Mononuclear cell (primary cell): ENCODE results near the gene ALOX12B. TPM values are rescaled to one million over a fixed set of nuclear protein-coding genes. Genes with fewer than 3 reads are reported as not detected.

Experiments used
- H3K27me3 ChIP-seq: 2 replicates; pipeline ENCODE4 v1.6.0; 2011; ENCODE audit warnings: low read length, control low read depth; ENCODE audit not compliant: insufficient read depth
- H3K4me1 ChIP-seq: 2 replicates; pipeline ENCODE4 v1.5.1; 2011; ENCODE audit warnings: mild to moderate bottlenecking, low read length, control low read depth; ENCODE audit not compliant: insufficient read depth
- H3K4me3 ChIP-seq: 2 replicates; pipeline ENCODE4 v1.5.1; 2011; ENCODE audit warnings: mild to moderate bottlenecking, low read length, moderate library complexity
- H3K9me3 ChIP-seq: 2 replicates; pipeline ENCODE4 v1.5.1; 2011; ENCODE audit warnings: low read depth, mild to moderate bottlenecking, control low read depth, low read length
- total RNA-seq: library from RNA; depleted of rRNA; stranded (reverse); fragments of >200 nt; gene quantifications from one replicate; pipeline ENCODE4 v1.2.3, GENCODE V29; 2012

ALOX12B gene
- total RNA-seq, 1 donor: not detected

DNA sequence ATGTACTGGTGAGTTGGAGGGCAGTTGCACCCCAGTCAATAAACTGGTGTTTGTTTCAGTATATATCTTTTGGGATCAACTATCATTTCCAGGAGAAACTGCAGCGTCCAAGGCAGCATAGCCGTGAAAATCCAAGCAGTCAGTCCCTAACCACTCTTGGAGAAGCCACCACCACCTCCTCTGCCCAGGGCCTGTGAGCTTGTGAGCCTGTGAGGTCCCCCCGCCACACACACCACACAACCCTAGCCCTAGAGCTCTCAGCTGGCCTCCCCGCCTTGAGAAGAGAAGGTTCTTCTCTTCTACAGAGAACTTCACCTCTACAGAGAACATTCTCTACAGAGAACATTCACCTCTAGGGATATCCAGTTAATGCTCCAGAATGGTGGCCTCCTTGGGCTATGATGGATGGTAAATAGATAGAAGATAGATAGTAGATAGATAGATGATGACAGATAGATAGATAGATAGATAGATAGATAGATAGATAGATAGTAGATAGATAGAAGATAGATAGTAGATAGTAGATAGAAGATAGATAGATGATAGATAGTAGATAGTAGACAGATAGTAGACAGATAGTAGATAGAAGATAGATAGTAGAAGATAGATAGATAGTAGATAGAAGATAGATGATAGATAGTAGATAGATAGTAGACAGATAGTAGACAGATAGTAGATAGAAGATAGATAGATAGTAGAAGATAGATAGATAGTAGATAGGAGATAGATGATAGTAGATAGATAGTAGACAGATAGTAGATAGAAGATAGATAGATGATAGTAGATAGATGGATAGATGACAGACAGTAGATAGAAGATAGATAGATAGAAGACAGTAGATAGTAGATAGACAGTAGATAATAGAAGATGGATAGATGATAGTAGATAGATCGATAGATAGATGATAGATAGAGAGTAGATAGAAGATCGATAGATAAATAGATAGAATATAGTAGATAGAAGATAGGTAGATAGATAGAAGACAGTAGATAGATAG, 35.0 kb downstream of the ALOX12B start:
- Histone ChIP-seq H3K27me3 (no peaks in the 10 kb centered on the region), H3K4me1 (peaks cover 31% of the 10 kb centered on the region), H3K9me3 (no peaks in the 10 kb centered on the region), H3K4me3 (no peak overlapping the region)

DNA sequence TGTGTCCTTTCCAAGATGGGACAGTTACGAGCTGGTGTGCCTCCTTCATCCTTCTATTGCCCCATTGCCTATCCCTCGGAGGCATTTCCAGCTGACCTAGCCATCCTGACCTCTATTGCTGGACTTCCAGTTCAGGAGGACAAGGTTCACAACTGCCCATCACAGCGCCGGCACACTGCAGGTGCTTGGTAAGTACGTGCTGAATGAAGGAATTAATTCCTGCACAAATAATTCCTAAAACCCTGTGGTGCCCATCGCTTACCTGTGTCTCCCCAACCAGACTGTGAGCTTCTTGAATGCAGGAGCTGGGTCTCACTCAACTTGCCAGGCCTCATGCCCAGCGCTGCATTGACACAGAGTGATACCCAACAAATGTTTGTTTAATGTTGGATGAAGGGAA, 35.7 kb downstream of the ALOX12B start:
- Histone ChIP-seq H3K4me1 (peaks cover 24% of the 10 kb centered on the region), H3K4me3 (no peak overlapping the region), H3K27me3 (no peaks in the 10 kb centered on the region), H3K9me3 (no peaks in the 10 kb centered on the region)

DNA sequence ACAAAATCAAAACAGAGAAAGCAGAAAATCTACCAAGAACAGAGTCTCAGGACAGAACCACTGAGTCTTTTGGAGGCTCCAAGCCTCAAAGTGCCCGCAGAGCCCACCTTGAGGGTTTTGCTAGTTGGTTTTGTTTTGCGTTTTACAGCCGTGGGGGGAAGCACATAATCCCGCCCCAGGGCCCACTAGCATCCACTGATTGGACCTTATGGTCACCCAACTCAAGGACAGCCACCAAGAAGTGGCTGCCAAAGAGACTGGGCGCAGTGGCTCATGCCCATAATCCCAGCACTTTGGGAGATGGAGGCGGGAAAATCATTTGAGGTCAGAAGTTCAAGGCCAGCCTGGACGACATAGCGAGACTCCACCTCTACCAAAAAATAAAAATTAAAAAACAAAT, 38.8 kb downstream of the ALOX12B start:
- no peaks in the 10 kb centered on the region for H3K4me1 ChIP-seq
- no peaks in the 10 kb centered on the region for H3K9me3 ChIP-seq
- H3K27me3 ChIP-seq: no peaks in the 10 kb centered on the region
- H3K4me3 ChIP-seq: no peak overlapping the region

DNA sequence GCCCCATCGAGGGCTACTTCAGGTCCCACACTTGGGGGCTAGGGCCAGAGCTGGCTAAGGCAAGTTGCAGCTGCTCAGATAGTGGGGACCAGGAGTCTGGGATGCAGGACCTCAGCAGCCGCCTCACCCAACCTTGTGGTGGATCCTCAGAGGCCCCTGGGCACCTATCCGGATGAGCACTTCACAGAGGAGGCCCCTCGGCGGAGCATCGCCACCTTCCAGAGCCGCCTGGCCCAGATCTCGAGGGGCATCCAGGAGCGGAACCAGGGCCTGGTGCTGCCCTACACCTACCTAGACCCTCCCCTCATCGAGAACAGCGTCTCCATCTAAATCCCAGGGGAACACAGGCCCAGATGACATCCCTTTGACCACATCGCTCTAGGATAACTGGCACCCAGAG, 39.3 kb downstream of the ALOX12B start:
- Histone ChIP-seq H3K4me3 (no peak overlapping the region), H3K4me1 (no peaks in the 10 kb centered on the region), H3K9me3 (no peaks in the 10 kb centered on the region), H3K27me3 (no peaks in the 10 kb centered on the region)

DNA sequence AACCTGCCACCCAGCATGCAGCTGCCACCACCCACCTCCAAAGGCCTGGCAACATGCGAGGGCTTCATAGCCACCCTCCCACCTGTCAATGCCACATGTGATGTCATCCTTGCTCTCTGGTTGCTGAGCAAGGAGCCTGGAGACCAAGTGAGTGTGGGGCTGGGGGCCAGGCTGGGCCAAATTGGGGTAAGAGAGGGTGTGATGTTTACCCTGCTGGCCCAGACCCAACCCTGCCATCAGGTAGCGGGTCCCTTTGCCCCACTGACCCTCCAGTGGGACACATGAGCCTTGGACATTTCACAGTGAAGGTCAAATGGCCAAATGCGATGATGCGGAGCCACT, 39.8 kb downstream of the ALOX12B start:
- Histone ChIP-seq H3K9me3 (no peaks in the 10 kb centered on the region), H3K27me3 (no peaks in the 10 kb centered on the region), H3K4me1 (peaks cover 2% of the 10 kb centered on the region), H3K4me3 (no peak overlapping the region)

DNA sequence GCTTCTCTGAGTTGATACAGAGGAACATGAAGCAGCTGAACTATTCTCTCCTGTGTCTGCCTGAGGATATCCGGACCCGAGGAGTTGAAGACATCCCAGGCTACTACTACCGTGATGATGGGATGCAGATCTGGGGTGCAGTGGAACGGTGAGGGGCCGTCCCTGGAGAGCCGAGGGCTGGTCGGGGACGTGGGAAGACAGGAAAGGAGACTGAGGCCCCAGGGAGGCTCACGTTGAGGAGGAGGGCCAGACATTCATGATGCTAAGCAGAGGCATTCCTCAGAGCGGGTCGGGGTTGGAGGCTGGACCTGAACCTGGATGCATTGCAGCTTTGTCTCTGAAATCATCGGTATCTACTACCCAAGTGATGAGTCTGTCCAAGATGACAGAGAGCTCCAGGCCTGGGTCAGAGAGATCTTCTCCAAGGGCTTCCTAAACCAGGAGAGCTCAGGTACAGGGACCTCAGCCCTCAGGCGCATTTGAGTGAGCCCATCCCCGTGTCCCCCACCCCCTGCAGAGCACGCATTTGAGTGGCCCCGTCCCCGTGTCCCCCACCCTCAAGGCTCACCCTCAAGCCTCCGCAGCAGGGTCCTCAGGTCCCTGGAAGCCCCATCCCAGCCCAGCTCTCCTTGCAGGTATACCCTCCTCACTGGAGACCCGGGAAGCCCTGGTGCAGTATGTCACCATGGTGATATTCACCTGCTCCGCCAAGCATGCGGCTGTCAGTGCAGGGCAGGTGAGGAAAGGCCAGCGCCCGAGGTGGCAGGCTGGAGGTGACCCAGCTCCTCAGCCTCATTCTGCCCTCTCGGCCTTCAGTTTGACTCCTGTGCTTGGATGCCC, 40.4 kb downstream of the ALOX12B start:
- Histone ChIP-seq H3K4me1 (peaks cover 8% of the 10 kb centered on the region), H3K9me3 (no peaks in the 10 kb centered on the region), H3K4me3 (no peak overlapping the region), H3K27me3 (no peaks in the 10 kb centered on the region)

DNA sequence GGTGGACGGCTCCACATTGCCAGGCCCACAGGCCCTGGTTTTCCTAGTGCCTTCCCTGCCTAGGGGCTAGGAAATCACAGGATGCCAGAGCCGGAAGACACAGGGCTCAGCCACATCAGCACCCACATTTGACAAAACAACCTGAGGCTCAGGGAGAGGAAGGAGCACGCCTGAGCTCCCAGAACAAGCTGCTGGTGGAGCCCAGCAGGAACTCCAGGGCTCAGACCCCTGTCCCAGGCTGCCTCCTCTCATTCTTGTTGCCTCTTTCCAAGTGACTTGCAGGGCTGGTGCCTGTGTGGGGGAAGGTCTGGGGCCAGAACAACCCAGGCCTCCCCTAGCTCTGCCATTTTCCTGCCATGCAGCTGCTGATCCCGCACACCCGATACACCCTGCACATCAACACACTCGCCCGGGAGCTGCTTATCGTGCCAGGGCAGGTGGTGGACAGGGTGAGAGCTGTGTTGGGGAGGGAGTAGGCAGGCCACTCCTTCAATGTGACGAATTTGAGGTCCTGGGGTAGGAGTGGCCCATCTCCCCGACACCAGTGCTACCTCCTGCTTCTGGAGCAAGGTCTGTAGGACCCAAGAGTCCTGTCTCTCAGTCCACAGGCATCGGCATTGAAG, 41.1 kb downstream of the ALOX12B start:
- H3K4me3 ChIP-seq: no peak overlapping the region
- H3K9me3 ChIP-seq: no peaks in the 10 kb centered on the region
- H3K27me3 ChIP-seq: no peaks in the 10 kb centered on the region

DNA sequence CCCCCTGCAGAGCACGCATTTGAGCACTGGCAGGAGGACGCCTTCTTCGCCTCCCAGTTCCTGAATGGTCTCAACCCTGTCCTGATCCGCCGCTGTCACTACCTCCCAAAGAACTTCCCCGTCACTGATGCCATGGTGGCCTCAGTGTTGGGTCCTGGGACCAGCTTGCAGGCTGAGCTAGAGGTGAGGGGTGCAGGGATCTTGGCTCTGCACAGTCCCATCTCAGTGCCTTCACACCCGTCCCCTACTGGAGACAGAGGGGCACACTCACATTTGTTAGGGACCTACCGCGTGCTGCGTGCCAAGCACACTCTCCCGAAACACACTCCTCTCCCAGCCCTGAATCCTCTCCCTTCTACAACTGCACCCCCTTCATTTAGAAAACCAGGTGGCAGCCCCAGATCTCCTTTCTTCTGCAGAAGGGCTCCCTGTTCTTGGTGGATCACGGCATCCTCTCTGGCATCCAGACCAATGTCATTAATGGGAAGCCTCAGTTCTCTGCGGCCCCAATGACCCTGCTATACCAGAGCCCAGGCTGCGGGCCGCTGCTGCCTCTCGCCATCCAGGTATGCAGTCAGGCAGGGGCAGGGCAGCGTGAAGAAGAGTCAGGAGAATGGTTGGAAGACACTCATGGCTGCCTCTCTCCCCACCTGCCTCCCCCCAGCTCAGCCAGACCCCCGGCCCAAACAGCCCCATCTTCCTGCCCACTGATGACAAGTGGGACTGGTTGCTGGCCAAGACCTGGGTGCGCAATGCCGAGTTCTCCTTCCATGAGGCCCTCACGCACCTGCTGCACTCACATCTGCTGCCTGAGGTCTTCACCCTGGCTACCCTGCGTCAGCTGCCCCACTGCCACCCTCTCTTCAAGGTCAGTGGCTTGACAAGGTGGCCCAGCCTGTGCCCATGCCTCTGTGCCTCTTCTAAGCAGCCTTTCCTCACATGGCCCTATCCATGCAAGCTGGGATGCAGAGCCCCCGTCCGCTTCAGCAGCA, 42.4 kb downstream of the ALOX12B start:
- no peaks in the 10 kb centered on the region for H3K9me3 ChIP-seq
- H3K27me3 ChIP-seq: no peaks in the 10 kb centered on the region

More for the DNA sequence above, 41.1 kb downstream of the ALOX12B start:
- H3K4me1 ChIP-seq: peaks cover 15% of the 10 kb centered on the region

DNA sequence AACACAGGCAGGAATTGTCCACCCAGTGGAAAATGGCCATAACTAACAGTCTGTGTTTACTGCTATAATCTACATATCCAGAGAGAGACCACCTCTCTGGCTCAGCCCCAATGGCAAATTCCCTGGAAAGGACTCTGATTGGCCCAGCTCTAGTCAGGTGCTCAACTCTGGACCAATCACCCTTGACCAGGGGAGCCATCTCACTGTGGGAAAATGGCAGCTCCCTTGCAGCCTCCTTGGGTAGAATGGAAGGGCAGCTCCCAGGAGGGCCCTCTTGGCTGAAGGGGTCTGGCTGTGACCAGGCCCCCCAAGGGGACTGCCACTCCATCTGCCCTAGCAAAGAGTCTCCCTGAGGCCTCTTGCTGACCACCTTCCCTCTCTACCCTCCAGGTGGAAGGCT, 45.5 kb downstream of the ALOX12B start:
- Histone ChIP-seq H3K4me3 (no peak overlapping the region), H3K27me3 (peaks cover 9% of the 10 kb centered on the region), H3K9me3 (no peaks in the 10 kb centered on the region), H3K4me1 (peaks cover 37% of the 10 kb centered on the region)

More for the DNA sequence above, 42.4 kb downstream of the ALOX12B start:
- Histone ChIP-seq H3K4me3 (no peak overlapping the region), H3K4me1 (peaks cover 28% of the 10 kb centered on the region)

DNA sequence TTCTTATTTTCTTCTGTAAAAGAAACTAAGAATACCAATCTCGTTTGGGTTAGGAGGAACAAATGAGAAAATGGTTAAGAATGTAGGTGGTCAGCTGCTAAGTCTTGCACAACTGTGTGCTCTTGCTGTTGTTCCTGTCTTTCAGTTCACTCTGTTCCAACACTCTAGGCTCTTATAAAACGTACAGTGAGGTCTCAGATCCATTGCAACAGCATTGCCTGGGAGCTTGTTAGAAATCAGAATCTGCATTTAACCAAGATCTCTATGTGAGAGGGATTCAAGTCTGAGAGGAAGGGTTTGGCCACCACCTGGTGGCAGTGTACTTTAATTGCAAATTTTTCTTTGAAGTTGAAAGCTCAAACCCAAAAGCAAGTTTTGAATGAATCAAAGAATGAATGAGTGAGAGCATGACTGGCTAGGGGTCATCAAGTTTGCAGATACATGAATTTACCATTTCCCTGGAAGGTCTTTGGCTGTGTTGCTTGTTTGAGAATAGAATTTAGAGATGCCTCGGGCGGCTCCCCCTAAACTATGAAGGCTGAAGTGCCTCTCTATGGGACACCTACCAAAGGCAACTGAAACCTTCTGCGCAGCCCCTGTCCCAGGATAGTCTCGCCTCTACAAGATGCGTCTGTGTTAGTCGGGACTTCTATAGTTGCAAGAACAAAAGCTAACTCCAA, 46.1 kb downstream of the ALOX12B start:
- H3K27me3 ChIP-seq: peaks cover 9% of the 10 kb centered on the region
- H3K4me3 ChIP-seq: no peak overlapping the region

DNA sequence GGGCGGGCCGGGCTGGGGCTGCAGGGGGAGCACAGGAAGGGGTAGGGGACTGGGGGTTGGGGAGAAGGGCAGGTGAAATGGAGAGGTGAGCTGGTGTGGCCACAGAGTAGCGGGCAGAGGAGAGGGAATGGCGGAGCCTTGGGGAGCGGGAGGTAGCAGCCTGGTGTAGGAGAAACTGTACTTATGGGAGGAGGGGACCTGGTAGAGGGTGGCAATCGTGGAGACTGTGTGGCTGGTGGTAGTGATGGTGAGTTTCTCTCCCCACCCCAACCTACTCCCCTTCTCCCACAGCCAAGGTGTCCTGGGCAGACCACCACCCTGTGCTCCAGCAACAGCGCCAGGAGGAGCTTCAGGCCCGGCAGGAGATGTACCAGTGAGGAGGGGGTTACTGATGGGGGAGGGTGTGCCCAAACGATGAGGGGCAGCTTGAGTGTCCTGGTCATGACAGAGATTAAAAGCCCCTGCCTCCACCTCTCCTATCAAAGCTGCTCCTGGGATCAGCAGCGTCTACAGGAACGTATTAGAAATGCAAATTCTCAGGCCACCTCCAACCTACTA, 47.8 kb downstream of the ALOX12B start:
- Histone ChIP-seq H3K4me3 (no peak overlapping the region), H3K9me3 (no peaks in the 10 kb centered on the region)

More for the DNA sequence above, 46.1 kb downstream of the ALOX12B start:
- no peaks in the 10 kb centered on the region for H3K9me3 ChIP-seq
- peaks cover 37% of the 10 kb centered on the region for H3K4me1 ChIP-seq

DNA sequence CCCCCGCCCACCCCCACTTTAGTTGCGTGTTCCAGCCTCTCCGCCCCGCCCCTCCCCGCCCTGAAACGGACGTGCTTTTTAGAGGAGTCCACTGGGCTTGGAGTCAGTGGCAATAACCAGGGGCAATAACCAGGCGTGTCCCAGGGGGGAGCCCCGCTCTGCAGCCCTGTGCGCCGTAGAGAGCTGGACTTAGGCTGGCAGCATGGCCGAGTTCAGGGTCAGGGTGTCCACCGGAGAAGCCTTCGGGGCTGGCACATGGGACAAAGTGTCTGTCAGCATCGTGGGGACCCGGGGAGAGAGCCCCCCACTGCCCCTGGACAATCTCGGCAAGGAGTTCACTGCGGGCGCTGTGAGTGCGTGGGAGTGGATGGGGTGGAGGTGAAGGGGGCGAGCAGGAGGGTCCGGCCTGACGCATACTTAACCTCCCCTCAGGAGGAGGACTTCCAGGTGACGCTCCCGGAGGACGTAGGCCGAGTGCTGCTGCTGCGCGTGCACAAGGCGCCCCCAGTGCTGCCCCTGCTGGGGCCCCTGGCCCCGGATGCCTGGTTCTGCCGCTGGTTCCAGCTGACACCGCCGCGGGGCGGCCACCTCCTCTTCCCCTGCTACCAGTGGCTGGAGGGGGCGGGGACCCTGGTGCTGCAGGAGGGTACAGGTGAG, 48.4 kb downstream of the ALOX12B start, which contains the start of gene ALOX15B:
Gene ALOX15B, plus strand, starts transcription at position 106 of the 657 bp plus-strand sequence. Its CDS starts 97 bp downstream, at position 203.
- Histone ChIP-seq H3K9me3 (no peaks in the 10 kb centered on the region), H3K27me3 (peaks cover 9% of the 10 kb centered on the region), H3K4me1 (peaks cover 37% of the 10 kb centered on the region), H3K4me3 (no peak within 1 kb of the TSS)

More for the DNA sequence above, 47.8 kb downstream of the ALOX12B start:
- Histone ChIP-seq H3K4me1 (peaks cover 37% of the 10 kb centered on the region), H3K27me3 (peaks cover 9% of the 10 kb centered on the region)

DNA sequence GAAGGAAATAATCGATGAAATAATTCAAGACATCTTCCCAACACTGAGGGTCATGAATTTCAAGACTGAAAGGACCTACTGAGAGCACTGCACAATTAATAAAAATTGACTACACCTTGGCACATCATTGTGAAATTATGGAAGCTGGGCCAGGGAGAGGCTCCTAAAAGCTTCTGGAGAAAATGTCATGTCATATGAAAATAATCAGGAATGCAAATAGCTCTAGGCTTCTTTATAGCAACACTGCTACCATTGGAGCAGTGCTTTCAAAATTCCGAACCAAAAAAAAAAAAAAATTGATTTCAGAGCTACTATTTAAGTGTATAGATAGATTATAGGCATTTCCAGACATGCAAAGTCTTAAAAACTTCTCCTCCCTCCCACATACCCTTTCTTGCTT, 55.1 kb downstream of the ALOX12B start:
- peaks cover 2% of the 10 kb centered on the region for H3K27me3 ChIP-seq
- no peak overlapping the region for H3K4me3 ChIP-seq
- no peaks in the 10 kb centered on the region for H3K9me3 ChIP-seq
- H3K4me1 ChIP-seq: no peaks in the 10 kb centered on the region
